HEK293 (cell line): ENCODE results near the gene STK11.

ENCODE experiments used
- ATF2 ChIP-seq: fragments of 450-650 bp; formaldehyde crosslinking; IDR thresholded peaks from 2 replicates; pipeline ENCODE4 v1.5.1; 2016; ENCODE audit warnings: missing biosample characterization, missing genetic modification characterization, low read depth
- CTCF ChIP-seq: fragments of 450-650 bp; formaldehyde crosslinking; IDR thresholded peaks from 2 replicates; pipeline ENCODE4 v1.5.1; 2016; ENCODE audit warnings: missing biosample characterization, missing genetic modification characterization
- ELK4 ChIP-seq: IDR thresholded peaks from 2 replicates; pipeline ENCODE4 v1.6.1; 2011; ENCODE audit warnings: mild to moderate bottlenecking, low read depth, low read length, borderline replicate concordance
- YY1 ChIP-seq: fragments of 450-650 bp; formaldehyde crosslinking; IDR thresholded peaks from 2 replicates; pipeline ENCODE4 v1.5.1; 2018; ENCODE audit warnings: missing biosample characterization, missing genetic modification characterization
- ZNF132 ChIP-seq: fragments of 450-650 bp; formaldehyde crosslinking; IDR thresholded peaks from 2 replicates; pipeline ENCODE4 v1.5.1; 2017; ENCODE audit warnings: missing biosample characterization, missing genetic modification characterization, borderline replicate concordance
- ZNF18 ChIP-seq: fragments of 450-650 bp; formaldehyde crosslinking; IDR thresholded peaks from 2 replicates; pipeline ENCODE4 v1.5.1; 2016; ENCODE audit warnings: missing biosample characterization, missing genetic modification characterization
- ZNF274 ChIP-seq, 2 experiments: fragments of 200-500 bp in 1 of 2; fragments of 450-650 bp in 1 of 2; sonication (Bioruptor generic) in 1 of 2; formaldehyde crosslinking in 1 of 2; IDR thresholded peaks; 2 replicates each; pipeline versions ENCODE4 v1.5.1 to v1.6.1; 2014 to 2016; ENCODE audit warnings: borderline replicate concordance in 1 of 2, inconsistent platforms in 1 of 2, low read length in 1 of 2, missing biosample characterization in 1 of 2, missing genetic modification characterization in 1 of 2
- ZNF311 ChIP-seq: fragments of 450-650 bp; formaldehyde crosslinking; IDR thresholded peaks from 2 replicates; pipeline ENCODE4 v1.5.1; 2017; ENCODE audit warnings: missing biosample characterization, missing genetic modification characterization, borderline replicate concordance
- ZNF658 ChIP-seq: fragments of 450-650 bp; formaldehyde crosslinking; IDR thresholded peaks from 2 replicates; pipeline ENCODE4; 2016; ENCODE audit warnings: missing biosample characterization, missing genetic modification characterization
- ZNF707 ChIP-seq: fragments of 450-650 bp; formaldehyde crosslinking; IDR thresholded peaks from 2 replicates; pipeline ENCODE4 v1.5.1; 2016; ENCODE audit warnings: missing biosample characterization, missing genetic modification characterization
- ZNF843 ChIP-seq: fragments of 450-650 bp; formaldehyde crosslinking; IDR thresholded peaks from 2 replicates; pipeline ENCODE4 v1.5.1; 2016; ENCODE audit warnings: missing biosample characterization, missing genetic modification characterization
- ZSCAN16 ChIP-seq: fragments of 450-650 bp; formaldehyde crosslinking; IDR thresholded peaks from 2 replicates; pipeline ENCODE4 v1.5.1; 2016; ENCODE audit warnings: missing biosample characterization, missing genetic modification characterization
- ZSCAN30 ChIP-seq: fragments of 450-650 bp; IDR thresholded peaks from 2 replicates; pipeline ENCODE4 v1.5.1; 2018; ENCODE audit warnings: missing biosample characterization, mild to moderate bottlenecking, missing genetic modification characterization, moderate library complexity
- TF ChIP-seq, protein P1 (sequence below): fragments of 450-650 bp; formaldehyde crosslinking; IDR thresholded peaks from 2 replicates; pipeline ENCODE4 v1.5.1; 2016; ENCODE audit warnings: missing biosample characterization, missing genetic modification characterization, low read depth

GRCh38 chr19:1258707-1259205 lies 53.2 kb downstream of the STK11 start:
- TF ChIP-seq CTCF (no peak), ELK4 (no peak), ZNF311 (tag by site-specific recombination) (no peak), YY1 (no peak), ZSCAN16 (tag by site-specific recombination) (no peak), ZNF843 (tag by site-specific recombination) (no peak), ATF2 (tag by site-specific recombination) (no peak), ZNF274 (IDR thresholded peaks at IDR 0.05; ENCODE audit: low read length) (no peak), ZNF274 (tag by site-specific recombination; IDR thresholded peaks at IDR 0.05; ENCODE audit: borderline replicate concordance) (no peak), ZSCAN30 (tag by site-specific recombination) (no peak), ZNF658 (tag by site-specific recombination) (no peak), ZNF707 (tag by site-specific recombination) (no peak), ZNF18 (tag by site-specific recombination) (no peak), ZNF132 (tag by site-specific recombination) (no peak)
- TF ChIP-seq, protein P1, sequence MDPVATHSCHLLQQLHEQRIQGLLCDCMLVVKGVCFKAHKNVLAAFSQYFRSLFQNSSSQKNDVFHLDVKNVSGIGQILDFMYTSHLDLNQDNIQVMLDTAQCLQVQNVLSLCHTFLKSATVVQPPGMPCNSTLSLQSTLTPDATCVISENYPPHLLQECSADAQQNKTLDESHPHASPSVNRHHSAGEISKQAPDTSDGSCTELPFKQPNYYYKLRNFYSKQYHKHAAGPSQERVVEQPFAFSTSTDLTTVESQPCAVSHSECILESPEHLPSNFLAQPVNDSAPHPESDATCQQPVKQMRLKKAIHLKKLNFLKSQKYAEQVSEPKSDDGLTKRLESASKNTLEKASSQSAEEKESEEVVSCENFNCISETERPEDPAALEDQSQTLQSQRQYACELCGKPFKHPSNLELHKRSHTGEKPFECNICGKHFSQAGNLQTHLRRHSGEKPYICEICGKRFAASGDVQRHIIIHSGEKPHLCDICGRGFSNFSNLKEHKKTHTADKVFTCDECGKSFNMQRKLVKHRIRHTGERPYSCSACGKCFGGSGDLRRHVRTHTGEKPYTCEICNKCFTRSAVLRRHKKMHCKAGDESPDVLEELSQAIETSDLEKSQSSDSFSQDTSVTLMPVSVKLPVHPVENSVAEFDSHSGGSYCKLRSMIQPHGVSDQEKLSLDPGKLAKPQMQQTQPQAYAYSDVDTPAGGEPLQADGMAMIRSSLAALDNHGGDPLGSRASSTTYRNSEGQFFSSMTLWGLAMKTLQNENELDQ: no peak
